ENCODE measurements around the gene TAPBPL. TPM values are rescaled to one million over a fixed set of nuclear protein-coding genes. Genes with fewer than 3 reads are reported as not detected.
"Not testable (repeated sequence)": the region's sequence is repeated elsewhere in the genome, so short reads cannot be mapped to it uniquely, and the experiment has no call there.

The TAPBPL gene
- total and polyA plus RNA-seq, 5 donors from 2014 or later, result 28.0 to 72.7 (median 45.6) TPM

DNA sequence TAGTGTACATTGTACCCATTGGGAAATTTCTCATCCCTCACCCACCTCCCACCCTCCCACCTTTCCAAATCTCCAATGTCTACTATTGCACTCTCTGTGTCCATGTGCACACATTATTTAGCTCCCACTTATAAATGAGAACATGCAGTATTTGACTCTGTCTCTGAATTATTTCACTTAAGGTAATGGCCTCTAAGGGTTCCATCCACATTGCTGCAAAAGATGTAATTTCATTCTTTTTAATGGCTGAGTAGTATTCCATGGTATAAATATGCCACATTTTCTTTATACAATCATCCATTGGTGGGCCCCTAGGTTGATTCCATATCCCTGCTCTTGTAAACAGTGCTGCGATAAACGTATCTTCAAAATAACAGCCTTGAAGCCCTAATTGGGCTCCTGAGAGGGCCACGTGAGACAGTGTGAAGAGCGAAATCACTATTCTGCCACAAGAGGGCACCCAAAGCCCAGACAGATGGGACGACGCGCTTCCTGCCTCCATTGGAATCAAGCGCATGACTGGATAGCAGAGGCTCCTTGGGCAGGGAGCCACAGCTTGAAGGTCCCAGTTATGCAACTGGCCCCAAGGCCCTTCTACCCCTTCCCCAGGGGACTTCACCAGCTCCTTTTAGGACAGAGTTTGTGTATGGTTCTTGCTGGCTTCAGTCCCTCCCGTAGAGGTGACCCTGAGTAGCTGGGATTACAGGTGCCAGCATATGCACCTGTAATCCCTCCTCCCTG, 28.4 kb upstream of the TAPBPL start:
- H3K36me3 Mint-ChIP-seq, result no peaks in the 10 kb centered on the region
- no peaks in the 10 kb centered on the region for H3K27me3 ChIP-seq (ENCODE audit: control insufficient read depth, insufficient read depth, low read length)
- peak overlapping the region; percentile 16 for H3K4me3 ChIP-seq (ENCODE audit: low read depth, low read length)
- H3K36me3 ChIP-seq (ENCODE audit: control insufficient read depth, insufficient read depth, low read length), result no peaks in the 10 kb centered on the region
- peak overlapping the region in 2 of 4 donors; percentile 19 to 48 for H3K4me3 Mint-ChIP-seq
- DNase-seq (peak; percentile 75 to 94 (median 86)), ATAC-seq (ENCODE audit: low read depth in 2 of 2) (peak; percentile 77 to 80)
- no peaks in the 10 kb centered on the region for H3K9me3 ChIP-seq (ENCODE audit: control insufficient read depth in 2 of 2, low read length in 2 of 2)
- peaks cover 6 to 48% (median 31%) of the 10 kb centered on the region in 4 donors for H3K4me1 Mint-ChIP-seq
- no peaks in the 10 kb centered on the region for H3K9me3 Mint-ChIP-seq
- H3K27ac ChIP-seq (ENCODE audit: insufficient read depth, low read length, poor library complexity, severe bottlenecking), result peak overlapping the region; percentile 66
- H3K27me3 Mint-ChIP-seq, result no peaks in the 10 kb centered on the region
- H3K27ac Mint-ChIP-seq, result peak overlapping the region; percentile 75 to 98 (median 92)
- peaks cover 33% of the 10 kb centered on the region for H3K4me1 ChIP-seq (ENCODE audit: control insufficient read depth, insufficient read depth, low read length, poor library complexity, severe bottlenecking)

DNA sequence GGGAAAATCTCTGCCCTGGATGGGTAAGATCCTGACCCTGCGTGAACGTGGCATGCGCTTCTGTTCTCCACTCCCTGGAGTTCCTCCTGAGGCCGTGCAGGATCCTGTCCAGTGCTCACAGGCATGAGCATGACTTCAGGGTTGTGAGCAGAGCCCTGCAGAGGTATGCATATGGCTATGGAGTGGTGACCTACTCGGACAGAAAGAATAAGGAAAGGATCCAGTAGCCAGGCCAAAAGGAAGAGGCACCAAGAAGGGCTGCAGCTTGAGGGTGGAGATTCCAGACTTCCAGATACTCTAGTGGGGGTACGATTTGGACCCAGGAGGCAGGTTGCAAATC, 27.9 kb upstream of the TAPBPL start:
- Histone ChIP-seq H3K4me1 (ENCODE audit: control insufficient read depth, insufficient read depth, low read length, poor library complexity, severe bottlenecking) (peaks cover 33% of the 10 kb centered on the region), H3K27ac (ENCODE audit: insufficient read depth, low read length, poor library complexity, severe bottlenecking) (peak overlapping the region; percentile 66), H3K4me3 (ENCODE audit: low read depth, low read length) (peak overlapping the region; percentile 16), H3K9me3 (ENCODE audit: control insufficient read depth in 2 of 2, low read length in 2 of 2) (no peaks in the 10 kb centered on the region), H3K36me3 (ENCODE audit: control insufficient read depth, insufficient read depth, low read length) (no peaks in the 10 kb centered on the region), H3K27me3 (ENCODE audit: control insufficient read depth, insufficient read depth, low read length) (no peaks in the 10 kb centered on the region)
- H3K9me3 Mint-ChIP-seq, result no peaks in the 10 kb centered on the region
- H3K36me3 Mint-ChIP-seq, result no peaks in the 10 kb centered on the region
- no peaks in the 10 kb centered on the region for H3K27me3 Mint-ChIP-seq
- H3K4me1 Mint-ChIP-seq, result peaks cover 6 to 50% (median 32%) of the 10 kb centered on the region in 4 donors
- no peak for ATAC-seq (ENCODE audit: low read depth in 2 of 2)
- peak overlapping the region; percentile 75 to 98 (median 92) for H3K27ac Mint-ChIP-seq
- no peak for DNase-seq
- peak overlapping the region in 2 of 4 donors; percentile 19 to 48 for H3K4me3 Mint-ChIP-seq

- H3K27ac ChIP-seq (ENCODE audit: insufficient read depth, low read length, poor library complexity, severe bottlenecking), result peak overlapping the region; percentile 34
- Mint-ChIP-seq H3K9me3 (no peaks in the 10 kb centered on the region), H3K27ac (peak overlapping the region; percentile 14 to 98 (median 87)), H3K4me1 (peaks cover 6 to 54% (median 31%) of the 10 kb centered on the region in 4 donors), H3K4me3 (peak overlapping the region in 1 of 4 donors; percentile 10), H3K27me3 (no peaks in the 10 kb centered on the region), H3K36me3 (no peaks in the 10 kb centered on the region)
- H3K27me3 ChIP-seq (ENCODE audit: control insufficient read depth, insufficient read depth, low read length), result no peaks in the 10 kb centered on the region
- H3K9me3 ChIP-seq (ENCODE audit: control insufficient read depth in 2 of 2, low read length in 2 of 2), result no peaks in the 10 kb centered on the region
- no peaks in the 10 kb centered on the region for H3K36me3 ChIP-seq (ENCODE audit: control insufficient read depth, insufficient read depth, low read length)
- DNase-seq (no peak), ATAC-seq (ENCODE audit: low read depth in 2 of 2) (no peak)
- no peak overlapping the region for H3K4me3 ChIP-seq (ENCODE audit: low read depth, low read length)
- peaks cover 33% of the 10 kb centered on the region for H3K4me1 ChIP-seq (ENCODE audit: control insufficient read depth, insufficient read depth, low read length, poor library complexity, severe bottlenecking)
Observed at GRCh38 chr12:6424866-6425265, 27.0 kb upstream of the TAPBPL start.

- Histone ChIP-seq H3K27ac (ENCODE audit: insufficient read depth, low read length, poor library complexity, severe bottlenecking) (peak overlapping the region; percentile 90), H3K4me1 (ENCODE audit: control insufficient read depth, insufficient read depth, low read length, poor library complexity, severe bottlenecking) (peaks cover 42% of the 10 kb centered on the region), H3K9me3 (ENCODE audit: control insufficient read depth in 2 of 2, low read length in 2 of 2) (no peaks in the 10 kb centered on the region), H3K36me3 (ENCODE audit: control insufficient read depth, insufficient read depth, low read length) (no peaks in the 10 kb centered on the region), H3K4me3 (ENCODE audit: low read depth, low read length) (no peak overlapping the region), H3K27me3 (ENCODE audit: control insufficient read depth, insufficient read depth, low read length) (no peaks in the 10 kb centered on the region)
- Mint-ChIP-seq H3K4me1 (peaks cover 12 to 64% (median 40%) of the 10 kb centered on the region in 4 donors), H3K27ac (peak overlapping the region; percentile 98 to 99 (median 99)), H3K9me3 (no peaks in the 10 kb centered on the region), H3K4me3 (peak overlapping the region in 3 of 4 donors; percentile 33 to 81 (median 73)), H3K27me3 (no peaks in the 10 kb centered on the region), H3K36me3 (no peaks in the 10 kb centered on the region)
- DNase-seq (peak in 1 of 3 donors; percentile 57), ATAC-seq (ENCODE audit: low read depth in 2 of 2) (no peak)
Observed at GRCh38 chr12:6425590-6426531, 26.0 kb upstream of the TAPBPL start.

DNA sequence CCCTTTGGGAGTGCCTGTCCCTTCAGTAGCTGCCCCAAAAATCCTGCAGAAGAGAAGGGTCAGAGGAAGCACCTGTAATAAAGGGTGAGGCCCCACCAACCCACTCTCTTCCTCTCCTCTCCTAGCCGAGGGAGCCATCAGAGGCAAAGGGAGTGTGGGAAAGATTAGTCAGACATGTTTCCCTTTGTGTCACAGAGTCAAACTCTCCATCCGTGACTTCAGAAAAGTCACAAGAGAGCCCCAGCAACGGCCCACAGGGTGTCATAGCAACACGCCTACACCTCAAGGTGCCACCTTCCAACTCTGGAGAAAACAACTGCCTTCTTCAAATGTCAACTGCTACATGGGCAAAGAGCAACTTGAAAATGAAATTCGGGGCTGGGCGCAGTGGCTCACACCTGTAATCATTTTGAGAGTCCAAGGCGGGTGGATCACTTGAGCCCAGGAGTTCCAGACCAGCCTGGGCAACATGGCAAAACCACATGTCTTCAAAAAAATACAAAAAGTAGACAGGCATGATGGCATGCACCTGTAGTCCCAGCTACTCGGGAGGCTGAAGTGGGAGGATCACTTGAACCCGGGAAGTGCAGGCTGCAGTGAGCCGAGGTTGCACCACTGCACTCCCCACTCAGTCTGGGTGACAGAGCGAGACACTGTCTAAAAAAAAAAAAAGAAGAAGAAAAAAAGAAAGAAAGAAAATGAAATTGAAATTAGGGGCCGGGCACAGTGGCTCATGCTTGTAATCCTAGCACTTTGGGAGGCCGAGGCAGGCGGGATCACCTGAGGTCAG, 24.8 kb upstream of the TAPBPL start:
- Histone ChIP-seq H3K27me3 (ENCODE audit: control insufficient read depth, insufficient read depth, low read length) (no peaks in the 10 kb centered on the region), H3K27ac (ENCODE audit: insufficient read depth, low read length, poor library complexity, severe bottlenecking) (peak overlapping the region; percentile 90), H3K36me3 (ENCODE audit: control insufficient read depth, insufficient read depth, low read length) (no peaks in the 10 kb centered on the region), H3K4me3 (ENCODE audit: low read depth, low read length) (peak overlapping the region; percentile 57), H3K4me1 (ENCODE audit: control insufficient read depth, insufficient read depth, low read length, poor library complexity, severe bottlenecking) (peaks cover 47% of the 10 kb centered on the region), H3K9me3 (ENCODE audit: control insufficient read depth in 2 of 2, low read length in 2 of 2) (no peaks in the 10 kb centered on the region)
- DNase-seq, result peak; percentile 65 to 93 (median 80)
- Mint-ChIP-seq H3K4me3 (peak overlapping the region; percentile 81 to 90 (median 84)), H3K27ac (peak overlapping the region; percentile 98 to 99 (median 99)), H3K27me3 (no peaks in the 10 kb centered on the region), H3K9me3 (no peaks in the 10 kb centered on the region), H3K36me3 (no peaks in the 10 kb centered on the region), H3K4me1 (peaks cover 12 to 74% (median 47%) of the 10 kb centered on the region in 4 donors)
- peak; percentile 80 to 82 for ATAC-seq (ENCODE audit: low read depth in 2 of 2)

DNA sequence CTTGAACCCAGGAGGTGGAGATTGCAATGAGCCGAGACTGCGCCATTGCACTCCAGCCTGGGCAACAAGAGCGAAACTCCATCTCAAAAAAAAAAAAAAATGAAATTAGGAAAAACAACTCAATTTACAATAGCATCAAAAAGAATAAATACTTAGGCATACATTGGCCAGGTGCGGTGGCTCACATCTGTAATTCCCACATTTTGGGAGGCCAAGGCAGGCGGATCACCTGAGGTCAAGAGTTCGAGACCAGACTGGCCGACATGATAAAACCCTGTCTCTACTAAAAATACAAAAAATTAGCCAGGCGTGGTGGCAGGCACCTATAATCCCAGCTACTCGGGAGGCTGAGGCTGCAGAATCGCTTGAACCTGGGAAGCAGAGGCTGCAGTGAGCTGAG, 24.0 kb upstream of the TAPBPL start:
- H3K36me3 ChIP-seq (ENCODE audit: control insufficient read depth, insufficient read depth, low read length); H3K36me3 Mint-ChIP-seq; DNase-seq; ATAC-seq (ENCODE audit: low read depth in 2 of 2); H3K27me3 ChIP-seq (ENCODE audit: control insufficient read depth, insufficient read depth, low read length); H3K9me3 Mint-ChIP-seq; H3K4me3 ChIP-seq (ENCODE audit: low read depth, low read length); H3K9me3 ChIP-seq (ENCODE audit: control insufficient read depth in 2 of 2, low read length in 2 of 2); H3K27me3 Mint-ChIP-seq: not testable (repeated sequence)
- Histone ChIP-seq H3K4me1 (ENCODE audit: control insufficient read depth, insufficient read depth, low read length, poor library complexity, severe bottlenecking) (peaks cover 50% of the 10 kb centered on the region), H3K27ac (ENCODE audit: insufficient read depth, low read length, poor library complexity, severe bottlenecking) (peak overlapping the region; percentile 90)
- peak overlapping the region in 2 of 3 donors; percentile 98 to 99 for H3K27ac Mint-ChIP-seq
- H3K4me3 Mint-ChIP-seq, result peak overlapping the region in 3 of 4 donors; percentile 82 to 90 (median 85)
- peaks cover 14 to 81% (median 51%) of the 10 kb centered on the region in 4 donors for H3K4me1 Mint-ChIP-seq

DNA sequence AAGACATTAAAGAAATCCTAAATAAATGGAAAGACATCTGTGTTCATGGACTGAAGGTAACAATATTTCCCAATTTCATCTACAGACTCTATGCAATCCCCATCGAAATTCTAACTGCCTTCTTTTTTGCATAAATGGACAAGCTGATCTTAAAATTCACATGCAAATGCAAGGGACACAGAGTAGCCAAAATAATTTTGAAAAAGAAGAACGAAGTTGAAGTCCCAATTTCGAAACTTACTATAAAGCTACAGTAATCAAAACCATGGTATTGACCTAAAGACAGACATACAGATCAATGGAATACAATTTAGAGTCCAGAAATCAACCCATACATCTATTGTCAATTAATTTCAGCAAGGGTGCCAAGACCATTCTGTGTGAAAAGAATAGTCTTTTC, 23.5 kb upstream of the TAPBPL start:
- Mint-ChIP-seq H3K9me3 (no peaks in the 10 kb centered on the region), H3K27ac (peak overlapping the region in 2 of 3 donors; percentile 34 to 99), H3K36me3 (no peaks in the 10 kb centered on the region)

More for the DNA sequence above, 23.5 kb upstream of the TAPBPL start:
- Histone ChIP-seq H3K9me3 (ENCODE audit: control insufficient read depth in 2 of 2, low read length in 2 of 2) (no peaks in the 10 kb centered on the region), H3K36me3 (ENCODE audit: control insufficient read depth, insufficient read depth, low read length) (no peaks in the 10 kb centered on the region), H3K4me3 (ENCODE audit: low read depth, low read length) (no peak overlapping the region), H3K4me1 (ENCODE audit: control insufficient read depth, insufficient read depth, low read length, poor library complexity, severe bottlenecking) (peaks cover 53% of the 10 kb centered on the region), H3K27me3 (ENCODE audit: control insufficient read depth, insufficient read depth, low read length) (no peaks in the 10 kb centered on the region), H3K27ac (ENCODE audit: insufficient read depth, low read length, poor library complexity, severe bottlenecking) (no peak overlapping the region)
- no peak for ATAC-seq (ENCODE audit: low read depth in 2 of 2)
- H3K27me3 Mint-ChIP-seq, result no peaks in the 10 kb centered on the region
- peaks cover 18 to 83% (median 50%) of the 10 kb centered on the region in 4 donors for H3K4me1 Mint-ChIP-seq
- H3K4me3 Mint-ChIP-seq, result peak overlapping the region in 2 of 4 donors; percentile 5 to 85
- no peak for DNase-seq
